GM19324 (cell line): ENCODE data around the gene MAGI2.
"Not testable (repeated sequence)": the region's sequence is repeated elsewhere in the genome, so short reads cannot be mapped to it uniquely, and the experiment has no call there.

Experiments
- ATAC-seq: cut with Tn5 transposase; IDR thresholded peaks from one replicate; pipeline ENCODE4 v1.9.1; 2021; ENCODE audit warnings: mild to moderate bottlenecking, moderate library complexity; ENCODE audit not compliant: unreplicated experiment, low FRiP score

Gene MAGI2

DNA sequence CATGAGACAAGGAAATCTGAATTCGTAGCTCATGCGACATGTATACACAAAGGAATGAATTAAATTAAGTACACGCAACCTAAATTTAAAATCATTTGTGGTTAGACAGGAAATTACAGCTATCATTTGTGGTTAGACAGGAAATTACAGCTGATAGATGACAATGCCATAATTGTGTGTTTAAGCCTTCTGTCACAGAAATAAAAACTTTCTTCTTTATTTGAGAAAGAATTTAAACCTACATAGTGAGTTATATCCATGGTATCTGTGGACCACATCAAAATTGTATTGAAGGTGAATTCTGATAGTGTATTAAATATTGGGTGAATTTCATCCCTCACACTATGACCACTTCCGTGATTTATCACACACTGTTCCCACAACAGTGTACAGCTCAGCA lies 362.9 kb downstream of the MAGI2 start:
- no peak for ATAC-seq

DNA sequence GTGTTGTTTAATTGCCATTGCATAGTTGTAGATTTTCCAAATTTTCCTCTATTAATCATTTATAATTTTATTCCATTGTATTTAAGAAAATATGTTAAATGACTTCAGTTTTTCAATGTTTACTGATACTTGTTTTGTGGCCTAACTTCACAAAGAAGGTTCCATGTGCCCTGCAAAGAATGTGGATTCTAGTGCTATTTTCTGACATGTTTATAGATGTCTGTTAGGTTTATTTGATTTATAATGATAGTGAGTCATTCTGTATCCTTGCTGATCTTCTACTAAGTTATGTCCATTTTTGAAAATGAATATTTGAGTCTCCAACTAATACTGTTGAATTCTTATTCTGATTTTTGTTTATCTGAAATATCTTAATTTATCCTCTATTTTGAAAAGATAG lies 369.0 kb downstream of the MAGI2 start:
- no peak for ATAC-seq

DNA sequence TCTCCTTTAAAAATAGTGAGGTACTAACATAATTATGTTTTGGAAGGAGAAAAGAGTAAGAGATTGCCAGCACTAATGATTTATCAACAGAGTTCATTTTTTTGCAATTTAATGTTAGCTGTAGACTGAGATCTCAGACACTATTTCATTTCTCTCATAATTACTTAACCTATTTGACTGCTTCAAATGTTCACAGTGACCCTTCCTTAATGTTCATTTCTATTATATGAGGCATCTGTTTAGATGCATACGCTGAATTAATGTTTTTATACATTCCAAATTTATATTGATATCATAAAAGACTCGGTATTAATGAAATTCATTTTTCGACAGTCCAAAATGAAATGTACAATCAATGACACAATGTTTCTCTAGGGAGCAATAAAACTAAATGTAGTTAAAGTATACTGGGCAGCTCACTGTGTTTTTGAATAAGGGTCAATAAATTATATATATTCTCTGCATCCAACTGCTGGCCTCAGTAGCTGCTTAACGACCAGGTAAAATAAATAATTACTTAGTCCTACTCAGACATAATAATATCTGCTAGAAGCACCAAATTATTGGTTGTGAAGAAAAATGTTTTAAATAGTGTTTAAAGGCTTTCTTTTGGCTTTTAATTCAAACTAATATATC lies 373.4 kb downstream of the MAGI2 start:
- ATAC-seq: no peak

DNA sequence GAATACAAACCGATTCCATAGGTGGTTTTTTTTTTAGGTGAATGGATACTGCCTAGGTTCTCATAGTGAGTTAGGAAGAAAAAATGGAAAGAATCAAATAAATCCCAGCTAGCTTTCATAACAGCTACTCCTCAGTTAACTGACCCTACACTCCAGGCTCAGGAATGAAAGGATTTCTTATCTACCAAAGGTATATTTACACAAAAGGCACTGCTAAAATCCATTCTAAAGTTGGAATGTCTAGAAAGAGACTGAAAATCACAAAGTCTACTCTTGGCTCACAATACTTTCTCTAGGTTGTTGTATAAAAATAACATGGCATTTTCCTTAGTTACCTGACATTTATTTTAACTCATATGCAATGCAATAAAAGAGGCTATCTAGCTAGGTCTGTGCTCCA lies 375.2 kb downstream of the MAGI2 start:
- ATAC-seq: no peak

DNA sequence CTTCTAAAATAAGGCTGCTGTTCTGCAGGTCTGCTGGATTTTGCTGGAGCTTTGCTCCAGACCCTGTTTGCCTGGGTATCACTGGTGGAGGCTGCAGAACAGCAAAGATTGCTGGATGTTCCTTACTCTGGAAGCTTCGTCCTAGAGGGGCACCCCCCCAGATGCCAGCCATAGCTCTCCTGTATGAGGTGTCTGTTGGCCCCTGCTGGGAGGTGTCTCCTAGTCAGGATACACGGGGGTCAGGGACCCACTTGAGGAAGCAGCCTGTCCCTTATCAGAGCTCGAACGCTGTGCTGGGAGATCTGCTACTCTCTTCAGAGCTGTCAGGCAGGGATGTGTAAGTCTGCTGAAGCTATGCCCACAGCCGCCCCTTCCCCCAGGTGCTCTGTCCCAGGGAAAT lies 382.3 kb downstream of the MAGI2 start:
- not testable (repeated sequence) for ATAC-seq

DNA sequence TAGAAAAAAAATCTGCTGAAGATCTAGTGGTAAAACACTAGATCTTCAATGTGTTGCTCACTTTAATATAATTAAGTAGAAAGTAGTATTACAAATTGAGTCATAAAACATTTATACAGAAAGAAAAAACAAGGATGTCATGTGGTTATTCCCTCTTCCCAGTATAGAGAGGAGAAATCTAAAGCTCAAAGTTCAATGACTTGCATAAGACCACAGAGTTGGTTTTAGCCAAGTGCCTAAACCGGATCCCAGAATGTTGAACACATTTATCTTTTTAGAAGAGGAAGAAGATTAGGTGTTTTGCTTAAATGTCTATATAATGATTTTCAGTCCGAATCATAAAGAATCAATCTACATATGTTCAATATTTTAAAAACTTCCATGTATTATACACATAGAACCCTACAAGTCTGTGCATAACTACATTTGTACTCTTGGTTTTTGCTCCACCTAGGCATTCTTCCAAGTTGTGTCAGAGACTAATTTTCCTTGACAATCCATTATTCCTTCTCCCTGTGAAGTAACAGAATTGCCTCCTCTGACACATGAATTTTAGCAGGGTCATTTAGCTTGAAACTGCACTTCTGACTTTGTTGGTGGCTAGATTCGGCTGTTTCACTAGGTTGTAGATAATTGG lies 389.2 kb downstream of the MAGI2 start:
- ATAC-seq: no peak

DNA sequence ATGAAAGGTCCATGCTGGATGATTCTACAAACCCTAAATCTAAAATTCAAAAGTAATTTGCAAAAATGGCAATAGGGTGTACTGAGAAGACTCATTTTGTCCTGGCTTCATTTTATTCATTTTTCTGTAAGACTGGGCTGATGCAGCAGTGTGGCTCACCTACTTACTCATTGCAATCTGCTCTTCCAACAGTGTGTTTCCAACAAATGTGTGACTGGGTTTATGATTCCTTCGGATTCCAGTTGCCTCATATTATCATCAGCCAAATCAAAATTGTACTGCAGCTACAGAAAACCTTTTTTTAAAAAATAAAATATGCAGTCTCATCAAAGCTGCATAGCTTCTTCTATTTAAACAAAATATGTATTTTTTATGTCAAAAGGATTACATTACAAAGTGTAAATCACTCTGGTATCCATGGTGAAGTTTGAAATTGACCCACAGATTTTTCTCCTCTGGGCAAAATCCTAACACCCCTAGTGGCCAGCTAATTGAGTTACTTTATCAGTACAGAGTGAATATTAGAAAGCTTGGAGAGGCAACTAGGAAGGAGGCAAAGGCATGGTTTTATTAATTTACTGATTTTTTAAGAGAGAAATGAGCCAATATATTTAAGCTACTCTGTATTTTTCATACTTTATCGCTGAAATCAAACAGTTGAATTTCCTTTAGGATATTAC lies 390.3 kb downstream of the MAGI2 start:
- no peak for ATAC-seq

DNA sequence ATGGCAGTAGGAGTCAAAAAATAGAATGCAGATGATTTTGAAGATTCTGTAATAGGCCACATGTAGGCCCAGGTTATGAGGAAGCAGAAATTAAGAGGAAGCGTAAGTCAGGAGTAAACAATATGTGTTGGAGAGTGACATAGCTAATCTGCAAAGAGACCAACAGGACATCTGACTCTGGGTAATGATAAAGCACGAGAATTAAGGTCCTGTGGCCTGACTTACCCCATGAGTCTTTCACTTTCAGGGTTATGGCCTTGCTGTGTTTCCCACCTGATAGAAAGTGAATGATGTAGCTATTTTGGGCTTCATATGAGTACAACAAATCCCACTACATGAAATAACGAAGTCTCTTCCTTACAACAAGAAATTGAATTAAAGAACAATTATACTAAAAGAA lies 393.0 kb downstream of the MAGI2 start:
- ATAC-seq: no peak

DNA sequence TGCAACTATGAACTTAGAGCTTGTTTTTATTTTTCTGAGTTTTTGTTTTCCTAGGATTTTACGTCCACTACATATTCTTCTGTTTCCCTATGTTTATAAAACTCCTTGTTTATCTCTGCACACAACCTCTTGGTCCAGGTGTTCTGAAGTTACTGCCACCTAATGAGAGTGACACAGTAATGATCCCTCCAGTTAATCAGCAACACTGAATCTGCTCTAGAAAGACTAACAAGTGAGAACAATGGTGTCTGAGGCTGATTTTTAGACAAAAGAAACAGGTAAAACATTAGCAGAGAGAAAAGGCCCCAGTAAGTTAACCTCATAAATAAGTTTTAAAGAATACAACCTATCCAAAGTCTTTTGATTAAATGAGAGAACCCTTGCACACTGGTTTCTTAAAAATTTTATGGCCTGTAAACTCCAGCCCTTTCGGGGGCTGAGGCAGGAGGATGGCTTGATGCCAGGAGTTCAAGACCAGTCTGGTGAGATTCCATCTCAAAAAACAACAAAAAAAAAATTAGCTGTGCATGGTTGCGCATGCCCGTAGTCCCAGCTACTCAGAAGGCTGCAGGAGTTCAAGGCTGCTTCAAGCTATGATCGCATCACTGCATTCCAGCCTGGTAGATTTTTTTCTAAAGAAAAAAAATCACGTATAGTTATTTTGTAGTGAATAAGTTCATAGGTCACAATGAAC lies 397.6 kb downstream of the MAGI2 start:
- no peak for ATAC-seq

DNA sequence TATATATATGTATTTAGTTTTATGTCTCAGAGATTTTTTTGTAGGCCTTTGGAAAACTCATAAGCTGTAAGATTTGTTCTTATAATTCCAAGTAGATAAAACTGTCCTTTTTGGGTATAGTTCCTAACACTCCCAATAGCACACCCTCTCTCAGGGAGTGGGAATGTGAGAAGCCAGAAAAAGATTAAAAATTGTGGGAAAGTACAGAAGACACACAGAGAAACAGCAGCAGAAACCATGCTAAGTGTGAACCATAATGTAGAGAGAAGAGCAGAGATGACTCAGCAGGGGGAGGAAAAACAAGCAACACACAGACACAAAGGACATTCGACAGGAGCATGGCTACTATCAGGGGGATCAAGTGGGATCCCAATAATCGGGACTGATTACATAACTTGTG lies 401.6 kb downstream of the MAGI2 start:
- ATAC-seq: no peak

DNA sequence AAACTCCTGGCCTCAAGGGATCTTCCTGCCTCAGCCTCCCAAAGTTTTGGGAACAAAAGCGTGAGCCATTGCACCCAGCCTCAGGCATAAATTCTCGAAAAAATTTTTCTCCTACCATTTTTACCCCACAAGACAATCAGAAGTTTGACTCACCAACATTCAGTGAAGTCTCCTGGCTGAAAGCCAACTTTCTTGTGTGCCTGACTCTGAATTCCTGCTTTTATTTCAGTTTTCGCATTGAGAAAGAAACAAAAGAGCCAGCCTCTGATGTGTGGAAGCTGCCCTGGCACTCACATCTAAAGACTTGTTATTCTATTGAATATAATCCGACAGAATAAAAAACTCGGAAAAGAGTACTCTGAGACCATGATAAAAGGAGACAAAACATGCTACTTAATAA lies 402.9 kb downstream of the MAGI2 start:
- ATAC-seq: no peak

DNA sequence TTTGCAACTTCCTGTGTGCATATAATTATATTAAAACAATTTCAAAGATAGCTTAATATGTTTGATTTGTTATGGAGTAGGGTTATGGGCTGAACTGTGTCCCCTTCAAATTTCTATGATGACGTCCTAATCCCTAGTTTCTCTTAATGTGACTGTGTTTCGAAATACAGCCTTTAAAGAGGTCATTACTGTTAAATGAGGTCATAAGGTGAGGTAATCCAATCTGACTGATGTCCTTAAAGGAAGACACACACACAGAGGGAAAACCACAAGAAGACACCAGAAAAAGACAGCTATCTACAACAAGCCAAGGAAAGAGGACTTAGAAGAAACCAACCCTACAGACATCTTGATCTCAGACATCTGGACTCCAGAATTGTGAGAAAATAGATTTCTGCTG lies 407.4 kb downstream of the MAGI2 start:
- ATAC-seq: no peak

DNA sequence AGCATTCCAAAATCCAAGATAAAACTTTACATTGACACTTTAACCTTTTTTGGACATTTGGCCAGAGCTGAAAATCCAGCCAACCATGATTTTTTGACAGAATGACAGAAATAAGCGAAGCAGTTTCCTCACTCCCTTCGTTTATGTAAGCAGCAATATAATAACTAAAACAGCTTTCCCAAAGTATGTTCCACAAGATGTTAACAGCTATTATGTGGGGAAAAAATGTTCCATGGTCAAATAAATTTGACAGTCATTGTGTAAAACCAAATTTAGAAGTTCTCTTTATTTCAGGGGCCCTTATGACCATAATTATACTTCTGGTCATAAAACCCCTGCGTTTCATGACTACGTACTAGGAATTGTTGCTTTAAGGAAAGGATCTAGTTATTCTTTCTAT lies 416.5 kb downstream of the MAGI2 start:
- ATAC-seq: no peak

DNA sequence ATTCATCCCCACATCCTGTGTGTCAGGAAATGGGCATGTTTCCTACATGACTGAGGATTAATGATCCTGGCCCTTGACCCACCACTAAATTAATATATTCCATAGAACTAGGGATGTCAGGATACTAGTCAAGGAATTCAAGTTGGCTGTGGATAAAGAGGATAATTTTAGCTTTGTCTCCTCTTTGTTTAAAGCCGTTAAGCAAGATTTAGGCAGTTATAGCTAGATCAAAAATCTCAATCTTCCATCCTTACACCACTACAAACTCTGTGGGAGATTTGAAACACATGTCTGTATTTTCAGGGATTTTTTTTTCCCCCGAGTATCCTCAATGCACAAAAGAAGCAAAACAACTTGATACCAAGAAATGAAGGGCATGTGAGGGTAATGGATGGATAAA lies 417.1 kb downstream of the MAGI2 start:
- no peak for ATAC-seq

DNA sequence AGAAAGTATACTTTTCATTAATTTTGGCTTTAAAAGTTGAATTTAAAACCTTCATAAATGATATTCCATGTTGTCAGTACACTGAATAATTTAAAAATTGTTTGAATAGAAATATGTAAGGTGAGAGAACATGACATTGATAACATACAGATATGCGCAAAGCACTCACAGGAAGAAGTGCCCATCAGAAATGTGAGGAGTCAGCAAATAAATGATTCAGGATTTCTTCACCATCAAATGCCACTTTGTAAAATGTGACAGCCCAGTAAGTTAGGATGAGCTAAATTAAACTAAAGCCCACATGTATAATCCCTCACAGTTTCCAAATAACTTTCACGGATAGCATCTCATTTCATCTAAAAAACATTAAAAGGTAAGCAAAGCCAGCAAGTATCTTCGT lies 417.6 kb downstream of the MAGI2 start:
- no peak for ATAC-seq

DNA sequence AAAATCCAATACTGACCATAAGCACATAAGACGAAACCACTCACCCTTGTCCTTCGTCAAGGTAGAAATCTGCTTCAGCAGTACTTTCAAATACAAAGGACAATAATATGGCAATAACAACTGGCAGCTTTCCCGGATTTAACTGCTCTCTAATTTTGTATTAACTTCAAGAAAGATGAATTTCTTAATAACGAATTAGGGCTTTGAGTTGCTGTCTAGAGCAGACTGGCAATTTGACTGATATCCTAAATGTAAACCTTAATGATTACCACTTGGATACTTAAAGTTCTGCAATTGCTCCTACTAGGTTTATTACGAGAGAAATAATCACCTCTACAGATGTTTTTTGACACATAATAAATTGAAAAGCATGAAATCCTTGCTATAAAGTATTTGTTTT lies 418.7 kb downstream of the MAGI2 start:
- ATAC-seq: no peak

DNA sequence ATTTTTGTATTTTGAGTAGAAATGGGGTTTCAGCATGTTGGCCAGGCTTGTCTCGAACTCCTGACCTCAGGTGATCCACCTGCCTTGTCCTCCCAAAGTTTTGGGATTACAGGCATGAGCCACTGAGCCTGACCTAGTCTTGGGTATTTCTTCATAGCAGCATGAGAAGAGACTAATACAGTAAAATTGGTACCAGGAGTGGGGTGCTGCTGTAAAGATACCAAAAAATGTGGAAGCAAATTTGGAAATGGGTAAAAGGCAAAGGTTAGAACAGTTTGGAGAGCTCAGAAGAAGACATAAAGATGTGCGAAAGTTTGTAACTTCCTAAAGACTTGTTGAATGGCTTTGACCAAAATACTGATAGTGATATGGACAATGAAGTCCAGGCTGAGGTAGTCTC lies 433.8 kb downstream of the MAGI2 start:
- ATAC-seq: not testable (repeated sequence)

DNA sequence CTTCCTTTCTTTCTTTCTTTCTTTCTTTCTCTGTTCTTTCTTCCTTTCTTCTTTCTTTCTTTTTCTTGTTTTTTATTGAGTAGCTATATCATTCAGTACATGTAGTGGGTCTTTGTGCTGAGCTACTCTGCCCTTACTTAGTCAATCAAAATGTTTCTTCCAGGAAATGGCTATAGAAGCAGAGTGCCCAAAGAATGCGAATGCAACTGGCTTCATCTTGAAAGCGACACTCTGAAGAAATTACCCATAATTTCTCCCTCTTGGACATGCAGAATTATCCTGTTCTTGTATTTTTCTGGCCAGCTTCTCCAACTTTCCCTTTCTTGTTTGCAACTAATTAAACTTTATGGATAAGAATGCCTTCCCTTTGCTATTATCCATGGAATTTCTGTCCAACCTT lies 441.5 kb downstream of the MAGI2 start:
- no peak for ATAC-seq

DNA sequence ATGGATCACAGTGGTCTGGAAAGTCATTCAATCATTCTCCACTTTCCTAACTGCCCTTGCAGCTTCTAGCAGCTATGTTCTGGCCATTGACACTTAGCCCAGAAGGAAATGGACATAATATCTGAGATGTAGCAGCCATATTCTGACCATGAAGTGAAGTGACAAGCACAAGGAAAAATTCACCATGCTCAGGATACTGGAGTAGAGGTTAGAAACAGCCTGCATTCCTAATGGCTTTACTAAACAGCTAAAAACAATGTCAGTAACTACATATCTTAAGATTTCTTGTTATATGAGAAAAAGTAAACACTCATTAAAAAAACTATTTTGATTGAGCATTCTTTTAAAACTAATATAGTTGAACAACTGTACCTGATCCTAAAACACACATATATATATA lies 443.8 kb downstream of the MAGI2 start:
- no peak for ATAC-seq

DNA sequence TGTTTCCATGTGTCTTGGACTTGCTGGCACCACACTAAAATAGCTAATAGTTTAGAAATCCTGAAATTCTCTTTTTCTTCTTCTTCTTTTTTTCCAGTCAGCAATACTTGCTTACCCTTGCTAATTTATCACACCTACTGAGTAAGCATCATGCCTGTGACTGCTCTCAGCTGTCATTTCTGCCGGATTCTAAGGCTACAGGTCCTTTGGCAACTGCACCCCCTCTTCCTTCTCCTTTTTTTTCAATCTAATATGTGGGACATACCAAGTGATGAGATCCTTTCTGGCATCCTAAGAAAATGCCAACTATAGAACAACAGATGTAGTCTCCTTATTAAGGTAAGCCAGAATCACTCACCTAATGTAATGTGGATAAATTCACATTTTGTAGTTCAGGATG lies 444.7 kb downstream of the MAGI2 start:
- no peak for ATAC-seq

DNA sequence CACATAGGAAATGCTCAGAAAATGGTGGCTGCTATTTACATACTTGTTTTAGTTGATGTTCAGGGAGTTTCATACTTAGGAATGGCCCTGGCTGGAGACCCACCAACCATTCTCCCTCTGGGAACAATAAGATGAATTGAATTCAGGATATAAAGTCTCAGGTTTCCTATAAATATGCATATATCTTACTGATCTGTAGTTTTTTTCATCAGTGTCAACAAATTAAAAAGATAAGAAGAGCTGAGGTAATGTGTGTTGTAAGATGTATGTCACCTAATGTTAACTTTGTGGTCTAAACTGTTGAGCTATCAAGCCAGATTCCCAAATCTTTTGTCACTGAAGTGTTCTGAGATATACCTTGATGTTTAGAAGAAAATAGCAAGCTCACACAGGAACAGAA lies 457.5 kb downstream of the MAGI2 start:
- ATAC-seq: no peak

DNA sequence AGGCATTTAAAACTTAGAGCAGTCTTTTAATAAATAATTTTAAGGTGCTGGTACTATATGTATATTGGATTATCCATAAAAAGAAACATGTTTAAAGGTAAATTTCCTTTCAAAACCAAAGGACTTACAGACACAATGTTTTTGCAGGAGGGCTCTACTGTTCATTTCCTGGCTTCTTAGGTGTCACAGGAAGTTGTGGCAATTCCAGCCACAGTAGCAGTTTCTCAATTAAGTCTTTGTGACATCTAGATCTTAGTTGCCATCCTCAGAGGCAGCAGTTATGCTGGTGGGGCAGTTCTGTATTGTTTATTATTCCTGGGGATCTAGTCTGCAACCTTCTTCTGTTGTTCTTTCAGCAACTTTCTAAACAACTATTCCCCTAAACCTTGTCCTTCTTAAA lies 460.1 kb downstream of the MAGI2 start:
- no peak for ATAC-seq
